Choroid plexus epithelial cell (primary cell): ENCODE data around the gene PBX1.

Source experiments
- DNase-seq: peaks from one replicate; pipeline ENCODE4 v3.0.0-alpha.2; 2010; ENCODE audit warnings: low read depth
- H3K4me3 ChIP-seq: 2 replicates; pipeline ENCODE4 v1.5.1; 2011; ENCODE audit warnings: low read depth, mild to moderate bottlenecking, control low read depth, low read length, moderate library complexity
- TF ChIP-seq, protein P1 (sequence below): conservative IDR thresholded peaks from 2 replicates; pipeline ENCODE4 v1.5.1; 2011; ENCODE audit warnings: low read depth, mild to moderate bottlenecking, control low read depth, inconsistent platforms, low read length, moderate library complexity

Gene PBX1

DNA sequence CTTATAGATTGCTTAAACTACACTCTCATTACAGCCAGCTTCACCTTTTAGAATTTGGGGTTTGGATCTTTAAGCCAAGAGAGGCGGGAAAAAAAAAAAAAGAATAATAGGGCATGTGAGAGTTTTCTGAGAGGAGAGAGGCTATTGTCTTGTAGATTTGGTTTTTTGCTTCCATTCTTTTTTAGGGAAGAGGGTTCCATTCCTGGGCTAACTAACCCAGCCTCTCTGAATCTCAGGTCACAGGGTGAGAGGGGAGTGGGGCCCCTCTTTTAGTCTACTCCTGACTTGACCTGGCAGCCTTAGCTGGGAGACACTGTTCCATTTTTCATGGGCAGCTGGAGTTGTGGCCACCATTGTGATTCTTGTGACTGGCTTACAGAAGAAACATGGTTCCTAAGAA is 24.2 kb downstream of the PBX1 start:
- H3K4me3 ChIP-seq = no peak overlapping the region
- DNase-seq = no peak
- TF ChIP-seq, protein P1, sequence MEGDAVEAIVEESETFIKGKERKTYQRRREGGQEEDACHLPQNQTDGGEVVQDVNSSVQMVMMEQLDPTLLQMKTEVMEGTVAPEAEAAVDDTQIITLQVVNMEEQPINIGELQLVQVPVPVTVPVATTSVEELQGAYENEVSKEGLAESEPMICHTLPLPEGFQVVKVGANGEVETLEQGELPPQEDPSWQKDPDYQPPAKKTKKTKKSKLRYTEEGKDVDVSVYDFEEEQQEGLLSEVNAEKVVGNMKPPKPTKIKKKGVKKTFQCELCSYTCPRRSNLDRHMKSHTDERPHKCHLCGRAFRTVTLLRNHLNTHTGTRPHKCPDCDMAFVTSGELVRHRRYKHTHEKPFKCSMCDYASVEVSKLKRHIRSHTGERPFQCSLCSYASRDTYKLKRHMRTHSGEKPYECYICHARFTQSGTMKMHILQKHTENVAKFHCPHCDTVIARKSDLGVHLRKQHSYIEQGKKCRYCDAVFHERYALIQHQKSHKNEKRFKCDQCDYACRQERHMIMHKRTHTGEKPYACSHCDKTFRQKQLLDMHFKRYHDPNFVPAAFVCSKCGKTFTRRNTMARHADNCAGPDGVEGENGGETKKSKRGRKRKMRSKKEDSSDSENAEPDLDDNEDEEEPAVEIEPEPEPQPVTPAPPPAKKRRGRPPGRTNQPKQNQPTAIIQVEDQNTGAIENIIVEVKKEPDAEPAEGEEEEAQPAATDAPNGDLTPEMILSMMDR = no peak

DNA sequence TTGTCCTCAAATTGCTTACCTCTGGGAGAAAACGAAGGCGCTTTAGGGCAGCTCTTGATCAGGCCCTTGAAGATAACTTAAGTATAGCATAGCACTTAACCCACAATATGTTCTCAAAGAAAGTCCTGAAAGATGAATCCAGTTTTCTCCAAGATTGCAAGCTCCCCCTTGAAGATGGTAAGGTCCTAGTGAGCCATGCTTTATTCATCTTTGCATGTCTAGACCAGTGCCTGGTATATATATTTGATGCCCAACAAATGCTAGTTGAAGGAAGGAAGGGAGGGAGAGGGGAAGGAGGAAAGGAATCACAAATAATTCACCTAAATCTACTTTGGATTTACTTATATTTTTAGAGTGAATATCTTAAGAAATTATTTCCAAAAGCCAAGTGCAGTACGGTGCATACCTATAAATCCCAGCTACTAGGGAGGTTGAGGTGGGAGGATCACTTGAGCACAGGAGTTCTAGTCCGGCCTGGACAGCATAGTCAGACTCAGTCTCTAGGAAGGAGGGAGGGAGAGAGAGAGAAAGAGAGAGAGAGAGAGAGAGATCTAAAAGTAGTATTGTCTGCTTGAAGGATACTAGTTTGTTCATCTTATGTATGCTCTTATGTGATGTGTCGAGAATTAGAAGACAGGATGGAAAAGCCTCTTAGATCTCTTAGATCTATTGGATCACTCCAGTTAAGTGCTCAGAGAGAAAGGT is 25.0 kb downstream of the PBX1 start:
- no peak overlapping the region for H3K4me3 ChIP-seq
- TF ChIP-seq, protein P1 = no peak
- no peak for DNase-seq

DNA sequence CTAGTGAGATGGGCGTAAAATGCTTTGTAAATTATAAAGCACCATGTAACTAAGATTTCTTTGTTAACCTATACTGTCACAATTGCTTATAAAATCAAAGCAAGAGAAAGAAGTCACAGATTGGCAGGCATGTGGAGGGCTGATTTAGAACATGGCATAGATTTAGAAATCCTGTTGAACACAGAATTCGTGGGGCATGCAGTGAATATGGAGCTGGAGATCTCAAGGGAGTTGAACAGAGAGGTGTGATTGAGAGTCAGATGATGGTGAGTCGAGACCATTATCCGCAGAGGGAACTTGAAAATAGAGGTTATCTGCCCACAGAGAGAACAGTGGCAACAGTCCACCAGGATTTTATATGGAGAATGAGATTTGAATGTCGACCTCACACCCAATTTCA is 27.6 kb downstream of the PBX1 start:
- TF ChIP-seq, protein P1 = no peak
- H3K4me3 ChIP-seq = no peak overlapping the region
- no peak for DNase-seq

DNA sequence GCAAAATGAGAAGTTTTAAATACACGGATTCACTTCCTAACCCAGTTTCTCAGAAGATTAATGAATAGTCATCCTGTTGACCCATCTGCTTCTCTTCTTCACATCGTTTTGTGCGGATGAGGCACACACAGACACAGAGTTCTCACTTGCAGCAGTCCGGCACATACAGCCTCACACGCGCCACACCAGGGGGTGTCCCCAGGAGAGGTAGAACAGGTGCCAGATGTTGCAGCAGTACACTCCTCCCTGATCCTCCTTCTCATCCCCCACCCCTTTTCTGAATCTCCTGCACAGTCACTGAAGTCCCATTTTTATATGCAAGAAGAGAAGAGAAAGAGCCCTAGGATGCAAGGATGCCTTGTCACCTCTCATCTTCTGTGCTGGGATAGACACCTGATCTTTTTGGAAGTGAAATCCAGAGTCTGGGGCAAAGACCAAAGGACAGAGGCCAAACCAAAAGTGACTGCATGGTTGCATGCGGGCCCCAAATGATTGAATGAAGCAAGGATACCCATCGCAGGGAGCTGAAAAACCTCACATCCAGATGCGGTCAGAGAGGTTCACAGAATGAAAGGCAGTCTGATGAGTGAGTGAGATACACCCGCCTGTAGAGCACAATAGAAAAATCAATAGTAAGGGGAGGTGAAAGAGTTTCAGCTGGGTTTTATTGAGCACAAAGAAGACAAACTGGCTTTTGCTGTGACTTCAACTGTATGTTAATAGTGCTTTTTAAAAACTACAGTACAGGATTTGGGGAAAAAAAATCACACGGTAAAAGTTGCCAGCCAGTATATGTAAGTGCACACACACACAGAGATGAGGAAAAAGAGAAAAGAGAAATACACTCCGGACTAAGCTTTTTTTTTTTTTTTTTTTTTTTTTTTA is 28.9 kb downstream of the PBX1 start:
- no peak for DNase-seq
- H3K4me3 ChIP-seq = no peak overlapping the region
- TF ChIP-seq, protein P1 = no peak

DNA sequence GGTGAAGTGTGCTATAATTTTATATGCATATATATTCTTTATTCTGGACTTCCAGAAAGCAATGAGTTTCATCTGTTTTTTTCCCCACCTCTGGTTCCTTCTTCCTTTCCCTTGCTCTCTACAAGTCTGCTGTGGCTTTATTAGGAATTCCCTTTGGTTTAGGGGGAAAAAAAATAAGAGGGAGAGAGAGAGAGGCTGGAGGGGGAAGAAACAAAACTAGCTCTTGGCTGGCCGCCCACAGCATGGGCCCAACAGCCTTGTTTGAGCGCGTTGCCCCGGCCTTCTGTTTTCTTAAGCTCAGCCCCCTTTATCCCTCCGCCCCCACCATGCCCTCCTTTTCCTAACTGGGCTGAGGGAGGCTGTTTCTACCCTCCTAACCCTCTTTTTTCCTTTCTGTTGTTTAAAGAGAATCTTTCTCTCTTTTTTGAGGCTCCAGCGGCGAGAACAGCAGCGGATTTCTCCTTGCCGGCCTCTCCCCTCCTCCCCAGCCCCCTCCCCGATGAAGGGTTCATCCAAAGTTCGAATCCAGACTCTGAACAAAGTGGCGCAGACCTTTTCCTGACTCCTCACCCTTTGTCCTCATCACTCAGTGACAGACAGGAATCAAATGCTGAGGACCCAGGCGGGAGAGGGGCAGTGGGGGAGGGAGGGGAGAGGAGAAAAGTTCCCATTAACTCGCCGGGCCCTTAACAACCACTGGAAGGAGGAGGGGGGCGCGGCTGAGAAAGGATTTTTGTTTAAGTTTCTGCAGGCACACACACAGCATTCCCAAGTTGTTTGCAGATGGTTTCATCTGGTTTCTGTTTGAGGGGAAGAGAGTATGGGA is 29.7 kb downstream of the PBX1 start:
- peak; percentile 66 for DNase-seq
- TF ChIP-seq, protein P1 = no peak

DNA sequence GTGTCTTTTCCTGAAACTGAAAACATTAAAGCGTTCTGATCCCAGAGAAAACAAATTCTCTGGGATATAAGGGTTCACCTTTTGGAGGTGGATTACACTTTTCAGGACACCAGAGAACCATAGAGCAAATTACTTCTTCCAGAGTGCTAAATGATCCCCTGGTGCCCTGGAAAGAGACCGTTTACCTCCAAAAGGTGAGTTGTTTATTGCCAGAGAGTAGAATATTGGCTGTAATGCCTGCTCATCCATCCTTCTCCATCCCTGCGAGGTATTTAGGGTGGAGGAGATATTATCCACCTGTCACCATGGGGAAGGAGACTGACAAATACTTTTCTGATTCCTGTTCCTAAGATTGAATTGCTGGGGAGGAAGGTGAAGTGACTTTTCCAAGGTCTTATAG is 30.4 kb downstream of the PBX1 start:
- DNase-seq = no peak
- TF ChIP-seq, protein P1 = no peak
- no peak overlapping the region for H3K4me3 ChIP-seq

More for the DNA sequence above, 29.7 kb downstream of the PBX1 start:
- H3K4me3 ChIP-seq = peak overlapping the region; percentile 26
